Cerebellar cortex (tissue), 1 donor: ENCODE measurements around the gene ERBB4.
"Not testable (repeated sequence)": the region's sequence is repeated elsewhere in the genome, so short reads cannot be mapped to it uniquely, and the experiment has no call there.

Experiments
- DNase-seq: peaks from one replicate; pipeline ENCODE4 v3.0.0-alpha.2; 2015; ENCODE audit warnings: low spot score

Gene ERBB4

GRCh38 chr2:212299943-212300342 lies 238.7 kb downstream of the ERBB4 start:
- no peak for DNase-seq

- DNase-seq: no peak
Observed at GRCh38 chr2:212299333-212299732, 239.3 kb downstream of the ERBB4 start.

- no peak for DNase-seq
Observed at GRCh38 chr2:212295571-212295970, 243.0 kb downstream of the ERBB4 start.

- peak; percentile 95 for DNase-seq
Observed at GRCh38 chr2:212294816-212295215, 243.8 kb downstream of the ERBB4 start.

GRCh38 chr2:212289301-212289700 lies 249.3 kb downstream of the ERBB4 start:
- DNase-seq: no peak

- DNase-seq: no peak
Observed at GRCh38 chr2:212288308-212288707, 250.3 kb downstream of the ERBB4 start.

- DNase-seq: no peak
Observed at GRCh38 chr2:212284166-212284565, 254.4 kb downstream of the ERBB4 start.

- DNase-seq: peak; percentile 74
Observed at GRCh38 chr2:212282671-212283261, 255.8 kb downstream of the ERBB4 start.

- no peak for DNase-seq
Observed at GRCh38 chr2:212276813-212277212, 261.8 kb downstream of the ERBB4 start.

GRCh38 chr2:212274215-212274614 lies 264.4 kb downstream of the ERBB4 start:
- no peak for DNase-seq

GRCh38 chr2:212271583-212271982 lies 267.0 kb downstream of the ERBB4 start:
- no peak for DNase-seq

GRCh38 chr2:212269005-212269404 lies 269.6 kb downstream of the ERBB4 start:
- no peak for DNase-seq

GRCh38 chr2:212266297-212266696 lies 272.3 kb downstream of the ERBB4 start:
- no peak for DNase-seq

- DNase-seq: no peak
Observed at GRCh38 chr2:212265777-212266176, 272.8 kb downstream of the ERBB4 start.

- DNase-seq: peak; percentile 86
Observed at GRCh38 chr2:212264187-212264586, 274.4 kb downstream of the ERBB4 start.

- no peak for DNase-seq
Observed at GRCh38 chr2:212259226-212259625, 279.4 kb downstream of the ERBB4 start.

GRCh38 chr2:212254339-212254738 lies 284.3 kb downstream of the ERBB4 start:
- no peak for DNase-seq

GRCh38 chr2:212249451-212249850 lies 289.2 kb downstream of the ERBB4 start:
- no peak for DNase-seq

GRCh38 chr2:212245880-212246279 lies 292.7 kb downstream of the ERBB4 start:
- DNase-seq: no peak

- peak; percentile 71 for DNase-seq
Observed at GRCh38 chr2:212242724-212243123, 295.9 kb downstream of the ERBB4 start.

- DNase-seq: not testable (repeated sequence)
Observed at GRCh38 chr2:212238152-212238551, 300.4 kb downstream of the ERBB4 start.

- no peak for DNase-seq
Observed at GRCh38 chr2:212237350-212238095, 301.1 kb downstream of the ERBB4 start.

- no peak for DNase-seq
Observed at GRCh38 chr2:212228743-212229171, 309.8 kb downstream of the ERBB4 start.

GRCh38 chr2:212227755-212228154 lies 310.8 kb downstream of the ERBB4 start:
- peak; percentile 76 for DNase-seq
